ACC112 (cell line): ENCODE results near the gene MAGEA2B.
"Not testable (repeated sequence)": the region's sequence is repeated elsewhere in the genome, so short reads cannot be mapped to it uniquely, and the experiment has no call there.

Experiments
- H2AFZ ChIP-seq: fragments of 200-600 bp; sonication (generic); one replicate; pipeline ENCODE4 v1.6.0; 2017; ENCODE audit warnings: antibody characterized with exemption, low read length; ENCODE audit not compliant: unreplicated experiment
- H3K27ac ChIP-seq: fragments of 200-600 bp; sonication (generic); 2 replicates; pipeline ENCODE4 v1.5.1; 2014; ENCODE audit warnings: low read depth, mild to moderate bottlenecking, antibody characterized with exemption, low read length, moderate library complexity
- H3K27me3 ChIP-seq: fragments of 200-600 bp; sonication (generic); 2 replicates; pipeline ENCODE4 v1.6.1; 2014; ENCODE audit warnings: mild to moderate bottlenecking, antibody characterized with exemption, low read length, moderate library complexity, mixed read lengths; ENCODE audit not compliant: insufficient read depth
- H3K36me3 ChIP-seq: fragments of 200-600 bp; sonication (generic); 2 replicates; pipeline ENCODE4 v1.6.1; 2016; ENCODE audit warnings: mild to moderate bottlenecking, antibody characterized with exemption, low read length, moderate library complexity, mixed read lengths; ENCODE audit not compliant: insufficient read depth
- H3K4me1 ChIP-seq: fragments of 200-600 bp; sonication (generic); one replicate; pipeline ENCODE4 v1.6.1; 2016; ENCODE audit warnings: low read length, mixed read lengths; ENCODE audit not compliant: insufficient read depth, unreplicated experiment, control insufficient read depth
- H3K4me3 ChIP-seq: fragments of 200-600 bp; sonication (generic); 2 replicates; pipeline ENCODE4 v1.5.1; 2014; ENCODE audit warnings: mild to moderate bottlenecking, low read depth, low read length
- H3K79me2 ChIP-seq: fragments of 200-600 bp; sonication (generic); one replicate; pipeline ENCODE4 v1.6.0; 2016; ENCODE audit warnings: low read length; ENCODE audit not compliant: control insufficient read depth, unreplicated experiment, insufficient read depth

Gene MAGEA2B

DNA sequence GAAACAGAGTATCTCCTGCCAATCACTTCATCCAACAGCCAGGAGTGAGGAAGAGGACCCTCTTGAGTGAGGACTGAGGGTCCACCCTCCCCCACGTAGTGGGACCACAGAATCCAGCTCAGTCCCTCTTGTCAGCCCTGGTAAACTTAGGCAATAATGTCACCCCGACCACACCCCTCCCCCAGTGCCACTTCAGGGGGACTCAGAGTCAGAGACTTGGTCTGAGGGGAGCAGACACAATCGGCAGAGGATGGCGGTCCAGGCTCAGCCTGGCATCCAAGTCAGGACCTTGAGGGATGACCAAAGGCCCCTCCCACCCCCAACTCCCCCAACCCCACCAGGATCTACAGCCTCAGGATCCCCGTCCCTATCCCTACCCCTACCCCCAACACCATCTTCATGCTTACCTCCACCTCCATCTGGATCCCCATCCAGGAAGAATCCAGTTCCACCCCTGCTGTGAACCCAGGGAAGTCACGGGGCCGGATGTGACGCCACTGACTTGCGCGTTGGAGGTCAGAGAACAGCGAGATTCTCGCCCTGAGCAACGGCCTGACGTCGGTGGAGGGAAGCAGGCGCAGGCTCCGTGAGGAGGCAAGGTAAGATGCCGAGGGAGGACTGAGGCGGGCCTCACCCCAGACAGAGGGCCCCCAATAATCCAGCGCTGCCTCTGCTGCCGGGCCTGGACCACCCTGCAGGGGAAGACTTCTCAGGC lies 19.0 kb downstream of the MAGEA2B start, which contains the start of the genes CSAG1 and MAGEA12:
Gene CSAG1 (minus strand): TSS at position 461 of the 715 bp plus-strand sequence. CDS start 1,261 bp downstream, outside the sequence.
Gene MAGEA12 (plus strand): TSS at position 497 of the 715 bp plus-strand sequence. CDS start 2,405 bp downstream, outside the sequence.
- no peaks in the 10 kb centered on the region for H3K4me1 ChIP-seq
- H3K79me2 ChIP-seq: no peaks in the 10 kb centered on the region
- no peaks in the 10 kb centered on the region for H3K27me3 ChIP-seq
- no peaks in the 10 kb centered on the region for H3K36me3 ChIP-seq
- H3K4me3 ChIP-seq: no peak within 1 kb of the TSS
- H2AFZ ChIP-seq: no peak within 1 kb of the TSS
- no peak within 1 kb of the TSS for H3K27ac ChIP-seq

DNA sequence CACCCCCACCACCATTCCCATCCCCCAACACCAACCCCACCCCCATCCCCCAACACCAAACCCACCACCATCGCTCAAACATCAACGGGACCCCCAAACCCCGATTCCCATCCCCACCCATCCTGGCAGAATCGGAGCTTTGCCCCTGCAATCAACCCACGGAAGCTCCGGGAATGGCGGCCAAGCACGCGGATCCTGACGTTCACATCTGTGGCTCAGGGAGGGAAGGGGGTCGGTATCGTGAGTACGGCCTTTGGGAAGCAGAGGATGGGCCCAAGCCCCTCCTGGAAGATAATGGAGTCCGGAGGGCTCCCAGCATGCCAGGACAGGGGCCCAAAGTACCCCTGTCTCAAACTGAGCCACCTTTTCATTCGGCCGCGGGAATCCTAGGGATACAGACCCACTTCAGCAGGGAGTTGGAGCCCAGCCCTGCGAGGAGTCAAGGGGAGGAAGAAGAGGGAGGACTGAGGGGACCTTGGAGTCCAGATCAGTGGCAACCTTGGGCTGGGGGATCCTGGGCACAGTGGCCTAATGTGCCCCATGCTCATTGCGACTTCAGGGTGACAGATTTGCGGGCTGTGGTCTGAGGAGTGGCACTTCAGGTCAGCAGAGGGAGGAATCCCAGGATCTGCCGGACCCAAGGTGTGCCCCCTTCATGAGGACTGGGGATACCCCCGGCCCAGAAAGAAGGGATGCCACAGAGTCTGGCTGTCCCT lies 19.9 kb downstream of the MAGEA2B start:
- not testable (repeated sequence) for H3K4me3 ChIP-seq, H3K27ac ChIP-seq, H3K36me3 ChIP-seq, H3K27me3 ChIP-seq, H3K4me1 ChIP-seq, H2AFZ ChIP-seq, H3K79me2 ChIP-seq

DNA sequence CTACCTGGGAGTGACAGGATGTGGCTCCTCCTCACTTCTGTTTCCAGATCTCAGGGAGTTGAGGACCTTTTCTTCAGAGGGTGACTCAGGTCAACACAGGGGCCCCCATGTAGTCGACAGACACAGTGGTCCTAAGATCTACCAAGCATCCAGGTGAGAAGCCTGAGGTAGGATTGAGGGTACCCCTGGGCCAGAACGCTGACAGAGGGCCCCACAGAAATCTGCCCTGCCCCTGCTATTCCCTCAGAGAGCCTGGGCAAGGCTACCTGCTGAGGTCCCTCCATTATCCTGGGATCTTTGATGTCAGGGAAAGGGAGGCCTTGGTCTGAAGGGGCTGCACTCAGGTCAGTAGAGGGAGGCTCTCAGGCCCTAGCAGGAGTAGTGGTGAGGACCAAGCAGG lies 20.7 kb downstream of the MAGEA2B start:
- Histone ChIP-seq H3K4me1 (no peaks in the 10 kb centered on the region), H3K4me3 (no peak overlapping the region), H2AFZ (no peak overlapping the region), H3K27ac (no peak overlapping the region), H3K79me2 (no peaks in the 10 kb centered on the region), H3K27me3 (no peaks in the 10 kb centered on the region), H3K36me3 (no peaks in the 10 kb centered on the region)

DNA sequence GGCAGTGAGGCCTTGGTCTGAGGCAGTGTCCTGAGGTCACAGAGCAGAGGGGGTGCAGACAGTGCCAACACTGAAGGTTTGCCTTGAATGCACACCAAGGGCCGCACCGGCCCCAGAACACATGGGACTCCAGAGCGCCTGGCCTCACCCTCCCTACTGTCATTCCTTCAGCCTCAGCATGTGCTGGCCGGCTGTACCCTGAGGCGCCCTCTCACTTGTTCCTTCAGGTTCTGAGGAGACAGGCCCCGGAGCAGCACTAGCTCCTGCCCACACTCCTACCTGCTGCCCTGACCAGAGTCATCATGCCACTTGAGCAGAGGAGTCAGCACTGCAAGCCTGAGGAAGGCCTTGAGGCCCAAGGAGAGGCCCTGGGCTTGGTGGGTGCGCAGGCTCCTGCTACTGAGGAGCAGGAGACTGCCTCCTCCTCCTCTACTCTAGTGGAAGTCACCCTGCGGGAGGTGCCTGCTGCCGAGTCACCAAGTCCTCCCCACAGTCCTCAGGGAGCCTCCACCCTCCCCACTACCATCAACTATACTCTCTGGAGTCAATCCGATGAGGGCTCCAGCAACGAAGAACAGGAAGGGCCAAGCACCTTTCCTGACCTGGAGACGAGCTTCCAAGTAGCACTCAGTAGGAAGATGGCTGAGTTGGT lies 21.6 kb downstream of the MAGEA2B start:
- Histone ChIP-seq H3K27ac (no peak overlapping the region), H3K27me3 (no peaks in the 10 kb centered on the region), H3K36me3 (no peaks in the 10 kb centered on the region), H3K4me3 (no peak overlapping the region), H3K79me2 (no peaks in the 10 kb centered on the region), H2AFZ (no peak overlapping the region), H3K4me1 (no peaks in the 10 kb centered on the region)

DNA sequence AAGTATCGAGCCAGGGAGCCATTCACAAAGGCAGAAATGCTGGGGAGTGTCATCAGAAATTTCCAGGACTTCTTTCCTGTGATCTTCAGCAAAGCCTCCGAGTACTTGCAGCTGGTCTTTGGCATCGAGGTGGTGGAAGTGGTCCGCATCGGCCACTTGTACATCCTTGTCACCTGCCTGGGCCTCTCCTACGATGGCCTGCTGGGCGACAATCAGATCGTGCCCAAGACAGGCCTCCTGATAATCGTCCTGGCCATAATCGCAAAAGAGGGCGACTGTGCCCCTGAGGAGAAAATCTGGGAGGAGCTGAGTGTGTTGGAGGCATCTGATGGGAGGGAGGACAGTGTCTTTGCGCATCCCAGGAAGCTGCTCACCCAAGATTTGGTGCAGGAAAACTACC lies 22.1 kb downstream of the MAGEA2B start:
- not testable (repeated sequence) for H3K4me3 ChIP-seq, H3K27me3 ChIP-seq

DNA sequence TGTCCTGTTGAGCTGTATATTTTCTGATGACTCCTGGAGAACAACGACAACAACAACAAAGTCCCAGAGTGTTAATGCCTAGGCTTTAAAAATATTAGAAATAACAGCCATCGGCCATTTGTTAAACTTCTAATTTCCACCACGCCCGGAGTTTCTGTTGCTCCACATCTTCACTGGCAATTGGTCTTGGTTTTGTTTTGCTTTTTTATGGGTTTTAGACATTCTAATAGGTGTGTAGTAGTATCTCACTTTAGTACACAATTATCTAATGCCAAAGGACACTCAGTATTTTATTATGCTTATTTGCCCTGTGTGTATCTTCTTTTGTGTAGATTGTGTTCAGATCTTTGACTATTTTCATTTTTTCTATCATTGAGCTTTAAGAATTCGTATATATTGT lies 24.1 kb downstream of the MAGEA2B start:
- Histone ChIP-seq H3K27me3 (no peaks in the 10 kb centered on the region), H3K36me3 (no peaks in the 10 kb centered on the region), H2AFZ (no peak overlapping the region), H3K4me3 (no peak overlapping the region), H3K27ac (no peak overlapping the region), H3K4me1 (no peaks in the 10 kb centered on the region), H3K79me2 (no peaks in the 10 kb centered on the region)

More for the DNA sequence above, 22.1 kb downstream of the MAGEA2B start:
- not testable (repeated sequence) for H3K4me1 ChIP-seq, H3K79me2 ChIP-seq, H3K27ac ChIP-seq, H2AFZ ChIP-seq, H3K36me3 ChIP-seq

DNA sequence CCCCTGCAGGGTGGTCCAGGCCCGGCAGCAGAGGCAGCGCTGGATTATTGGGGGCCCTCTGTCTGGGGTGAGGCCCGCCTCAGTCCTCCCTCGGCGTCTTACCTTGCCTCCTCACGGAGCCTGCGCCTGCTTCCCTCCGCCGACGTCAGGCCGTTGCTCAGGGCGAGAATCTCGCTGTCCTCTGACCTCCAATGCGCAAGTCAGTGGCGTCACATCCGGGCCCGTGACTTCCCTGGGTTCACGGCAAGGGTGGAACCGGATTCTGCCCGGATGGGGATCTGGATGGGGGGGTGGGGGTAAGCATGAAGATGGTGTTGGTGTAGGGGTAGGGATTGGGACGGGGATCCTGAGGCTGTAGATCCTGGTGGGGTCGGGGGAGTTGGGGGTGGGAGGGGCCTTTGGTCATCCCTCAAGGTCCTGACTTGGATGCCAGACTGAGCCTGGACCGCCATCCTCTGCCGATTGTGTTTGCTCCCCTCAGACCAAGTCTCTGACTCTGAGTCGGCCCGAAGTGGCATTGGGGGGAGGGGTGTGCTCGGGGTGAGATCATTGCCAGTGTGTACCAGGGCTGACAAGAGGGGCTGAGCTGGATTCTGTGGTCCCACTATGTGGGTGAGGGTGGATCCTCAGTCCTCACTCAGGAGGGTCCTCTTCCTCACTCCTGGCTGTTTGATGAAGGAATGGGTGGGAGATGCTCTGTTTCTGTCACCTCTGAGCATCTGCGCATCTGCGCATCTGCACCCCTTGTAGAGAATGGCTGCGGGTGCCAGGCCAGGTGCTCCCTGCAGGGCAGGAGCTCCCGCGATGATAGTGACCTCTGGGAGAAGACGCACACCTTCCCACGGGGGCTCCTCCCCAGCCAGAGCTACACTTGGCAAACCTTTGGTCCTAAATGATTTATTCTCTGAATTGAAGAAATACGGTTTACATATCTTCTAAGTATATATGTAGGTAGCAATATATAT lies 39.5 kb downstream of the MAGEA2B start, which contains the start of gene MAGEA2:
Gene MAGEA2 (minus strand): TSS at position 157 of the 965 bp plus-strand sequence. CDS start 2,479 bp downstream, outside the sequence.
- not testable (repeated sequence) for H3K4me1 ChIP-seq, H3K27me3 ChIP-seq, H3K36me3 ChIP-seq, H2AFZ ChIP-seq, H3K27ac ChIP-seq, H3K79me2 ChIP-seq, H3K4me3 ChIP-seq

DNA sequence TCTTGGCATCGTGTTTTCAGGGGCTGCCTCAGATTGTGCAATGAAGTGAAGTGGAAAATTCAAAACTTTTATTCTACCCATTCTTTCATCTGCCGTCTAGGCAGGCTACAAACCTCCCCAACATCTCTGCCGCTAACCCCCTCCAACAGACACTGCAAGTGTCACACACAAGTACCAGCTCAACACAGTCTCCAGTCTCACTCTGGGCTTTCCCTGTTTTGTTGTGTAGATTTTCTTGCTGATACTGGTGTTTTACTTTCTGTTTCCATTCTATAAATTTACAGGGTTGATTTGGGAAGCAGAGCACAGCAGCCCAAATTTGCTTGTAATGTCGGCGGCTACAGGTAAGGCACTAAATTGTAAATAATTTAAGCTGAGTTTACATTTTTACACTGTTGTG lies 40.4 kb downstream of the MAGEA2B start:
- H3K79me2 ChIP-seq, H3K4me1 ChIP-seq, H3K27ac ChIP-seq, H3K36me3 ChIP-seq, H2AFZ ChIP-seq, H3K4me3 ChIP-seq, H3K27me3 ChIP-seq: not testable (repeated sequence)

DNA sequence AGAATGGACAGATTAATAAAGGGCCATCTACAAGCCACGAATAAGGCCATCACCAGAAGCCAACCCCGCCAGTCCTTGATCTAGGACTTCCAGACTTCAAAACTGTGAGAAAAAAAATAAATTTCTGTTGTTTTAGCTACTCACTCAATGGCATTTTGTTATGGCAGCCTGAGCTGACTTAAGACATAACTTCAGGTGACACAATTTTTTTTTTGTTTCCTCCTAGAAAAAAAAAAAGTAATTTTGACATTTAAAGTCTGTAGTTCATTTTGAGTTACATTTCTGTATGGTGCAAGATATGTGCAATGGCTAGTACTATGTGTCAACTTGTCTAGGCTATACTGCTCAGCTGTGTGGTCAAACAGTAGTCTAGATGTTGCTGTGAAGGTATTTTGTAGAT lies 44.5 kb downstream of the MAGEA2B start, which contains the start of gene CSAG3:
Gene CSAG3 (plus strand): TSS at position 301 of the 400 bp plus-strand sequence.
- H2AFZ ChIP-seq, H3K4me3 ChIP-seq, H3K27me3 ChIP-seq, H3K4me1 ChIP-seq, H3K36me3 ChIP-seq, H3K79me2 ChIP-seq, H3K27ac ChIP-seq: not testable (repeated sequence)

DNA sequence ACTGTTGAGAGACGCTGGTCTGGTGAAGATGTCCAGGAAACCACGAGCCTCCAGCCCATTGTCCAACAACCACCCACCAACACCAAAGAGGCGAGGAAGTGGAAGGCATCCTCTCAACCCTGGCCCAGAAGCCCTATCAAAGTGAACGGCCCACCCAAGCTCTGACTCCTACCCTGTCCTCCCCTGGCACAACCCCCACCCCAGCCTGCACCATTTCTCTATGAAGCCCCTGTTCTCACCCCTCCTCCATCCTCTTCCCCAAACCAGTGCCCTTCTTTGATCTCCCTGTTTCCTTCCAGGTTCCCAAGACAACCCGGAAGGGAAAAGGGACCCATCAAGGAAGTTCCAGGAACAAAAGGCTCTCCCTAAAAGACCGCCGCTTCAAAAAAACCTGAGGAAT lies 45.1 kb downstream of the MAGEA2B start:
- not testable (repeated sequence) for H3K4me1 ChIP-seq, H3K36me3 ChIP-seq, H3K27me3 ChIP-seq, H2AFZ ChIP-seq, H3K79me2 ChIP-seq, H3K4me3 ChIP-seq, H3K27ac ChIP-seq
